ENCODE data around the gene MOSPD3. TPM values are rescaled to one million over a fixed set of nuclear protein-coding genes. Genes with fewer than 3 reads are reported as not detected.

MOSPD3 gene
- total RNA-seq = 11.3 TPM

GRCh38 chr7:100611983-100612729 lies at the start of gene MOSPD3:
Gene MOSPD3 (plus strand): TSS chr7:100612540. CDS start chr7:100612792, 252 bp downstream.

GRCh38 chr7:100573691-100574361 lies 38.5 kb upstream of the MOSPD3 start, which contains the start of gene SAP25:
Gene SAP25 (minus strand): TSS chr7:100573900. CDS start chr7:100573742, 158 bp downstream.

GRCh38 chr7:100585511-100586265 lies 26.7 kb upstream of the MOSPD3 start, which contains the start of gene LRCH4:
Gene LRCH4 (minus strand): TSS chr7:100586129. CDS start chr7:100586100, 29 bp downstream.

GRCh38 chr7:100586266-100587025 lies 25.9 kb upstream of the MOSPD3 start, which contains the start of gene FBXO24:
Gene FBXO24 (plus strand): TSS chr7:100586328. CDS start chr7:100586626, 298 bp downstream.

GRCh38 chr7:100641463-100641859 lies 29.1 kb downstream of the MOSPD3 start, which contains the start of gene TFR2:
Gene TFR2 (minus strand): TSS chr7:100641552. CDS start chr7:100641509, 43 bp downstream.

GRCh38 chr7:100655908-100656674 lies 43.8 kb downstream of the MOSPD3 start, which contains the start of gene ACTL6B:
Gene ACTL6B (minus strand): TSS chr7:100656448. CDS start chr7:100656354, 94 bp downstream.

Small RNA genes within 50 kb of the gene (small RNA-seq; reads per million reads assigned to genes)
- not detected for gene SAP25

Other genes with a start within 250 kb of the MOSPD3 start
- 1.2 TPM for gene PILRA, start 239.1 kb upstream of the MOSPD3 start, total RNA-seq
- gene ZCWPW1, start 183.8 kb upstream of the MOSPD3 start, total RNA-seq = 2.1 TPM
- gene MEPCE, start 182.7 kb upstream of the MOSPD3 start, total RNA-seq = 27.9 TPM
- 7.6 TPM for gene PPP1R35, start 176.0 kb upstream of the MOSPD3 start, total RNA-seq
- not detected for gene SPACDR, start 148.3 kb upstream of the MOSPD3 start, total RNA-seq
- 33.7 TPM for gene TSC22D4, start 133.3 kb upstream of the MOSPD3 start, total RNA-seq
- gene NYAP1, start 128.6 kb upstream of the MOSPD3 start, total RNA-seq = 38.8 TPM
- gene AGFG2, start 73.3 kb upstream of the MOSPD3 start, total RNA-seq = 6.7 TPM
- not detected for gene SAP25, start 38.6 kb upstream of the MOSPD3 start, total RNA-seq
- gene LRCH4, start 26.4 kb upstream of the MOSPD3 start, total RNA-seq = 11.1 TPM
- not detected for gene FBXO24, start 26.2 kb upstream of the MOSPD3 start, total RNA-seq
- 9.0 TPM for gene PCOLCE, start 10.2 kb upstream of the MOSPD3 start, total RNA-seq
- 9.2 TPM for gene TFR2, start 29.0 kb downstream of the MOSPD3 start, total RNA-seq
- gene ACTL6B, start 43.9 kb downstream of the MOSPD3 start, total RNA-seq = 90.4 TPM
- 120 TPM for gene GNB2, start 61.2 kb downstream of the MOSPD3 start, total RNA-seq
- 16.4 TPM for gene GIGYF1, start 81.7 kb downstream of the MOSPD3 start, total RNA-seq
- 38.1 TPM for gene POP7, start 93.6 kb downstream of the MOSPD3 start, total RNA-seq
- gene EPO, start 107.9 kb downstream of the MOSPD3 start, total RNA-seq = not detected
- not detected for gene ZAN, start 121.1 kb downstream of the MOSPD3 start, total RNA-seq
- gene EPHB4, start 215.0 kb downstream of the MOSPD3 start, total RNA-seq = 11.1 TPM
- 27.9 TPM for gene SLC12A9, start 240.2 kb downstream of the MOSPD3 start, total RNA-seq